WTC11 (cell line): ENCODE results near the gene P2RX1. TPM values are rescaled to one million over a fixed set of nuclear protein-coding genes. Genes with fewer than 3 reads are reported as not detected.

ENCODE experiments used
- ATAC-seq: fragments of 200-7000 bp; cut with Tn5 transposase; 2 replicates; pipeline ENCODE4 v1.10.0; 2021; ENCODE audit warnings: mild to moderate bottlenecking, moderate library complexity
- CTCF ChIA-PET: fragments of 300-600 bp; sonication (Branson Sonifier 250); formaldehyde crosslinking; loops from one replicate; lab custom pipeline; 2021; ENCODE audit warnings: antibody characterized with exemption; lab: Charles Lee
- POLR2A ChIA-PET: fragments of 350-600 bp; sonication (Branson Sonifier 250); formaldehyde crosslinking; loops from one replicate; lab custom pipeline; 2021; ENCODE audit warnings: antibody characterized with exemption; lab: Charles Lee
- DNase-seq: peaks from one replicate; pipeline ENCODE4 v3.0.0; 2021; ENCODE audit warnings: low spot score
- H3K27ac Mint-ChIP-seq: 2 replicates; pipeline ENCODE4 v1.8.0; 2021; ENCODE audit warnings: mixed read lengths
- H3K27me3 Mint-ChIP-seq: 2 replicates; pipeline ENCODE4 v1.8.0; 2021; ENCODE audit warnings: low read depth, mild to moderate bottlenecking, moderate library complexity, mixed read lengths
- H3K36me3 Mint-ChIP-seq: 2 replicates; pipeline ENCODE4 v1.8.0; 2021; ENCODE audit warnings: mixed read lengths
- H3K4me1 Mint-ChIP-seq: 2 replicates; pipeline ENCODE4 v1.8.0; 2022; ENCODE audit warnings: mixed read lengths
- H3K4me3 Mint-ChIP-seq: 2 replicates; pipeline ENCODE4 v1.8.0; 2021; ENCODE audit warnings: mild to moderate bottlenecking, moderate library complexity, mixed read lengths
- H3K9me3 Mint-ChIP-seq: 2 replicates; pipeline ENCODE4 v1.8.0; 2021; ENCODE audit warnings: mixed read lengths
- AR ChIP-seq: fragments of 250-450 bp; sonication (Bioruptor Pico); IDR thresholded peaks from 2 replicates; pipeline ENCODE4 v1.9.0; 2021; ENCODE audit warnings: mild to moderate bottlenecking
- ATF1 ChIP-seq: sonication (generic); formaldehyde crosslinking; IDR thresholded peaks from 2 replicates; pipeline ENCODE4 v1.8.1; 2023; ENCODE audit warnings: mild to moderate bottlenecking, moderate library complexity, missing genetic modification reagents
- FOXK1 ChIP-seq: sonication (generic); formaldehyde crosslinking; IDR thresholded peaks from 2 replicates; pipeline ENCODE4 v1.8.0; 2022; ENCODE audit warnings: mild to moderate bottlenecking, moderate library complexity, missing genetic modification reagents
- GTF2I ChIP-seq: fragments of 250-450 bp; sonication (Bioruptor Pico); conservative IDR thresholded peaks from 2 replicates; pipeline ENCODE4 v1.4.0; 2021; ENCODE audit warnings: mild to moderate bottlenecking
- HMGA2 ChIP-seq: fragments of 250-450 bp; sonication (Bioruptor Pico); IDR thresholded peaks from 2 replicates; pipeline ENCODE4 v1.4.0; 2021; ENCODE audit warnings: mild to moderate bottlenecking, moderate library complexity
- NFATC4 ChIP-seq: fragments of 250-450 bp; sonication (Bioruptor Pico); IDR thresholded peaks from 2 replicates; pipeline ENCODE4 v1.9.0; 2021; ENCODE audit warnings: mild to moderate bottlenecking
- NR1H2 ChIP-seq: sonication (generic); formaldehyde crosslinking; IDR thresholded peaks from 2 replicates; pipeline ENCODE4 v1.9.0; 2021; ENCODE audit warnings: mild to moderate bottlenecking, moderate library complexity, missing genetic modification reagents
- NR3C1 ChIP-seq: sonication (generic); formaldehyde crosslinking; conservative IDR thresholded peaks from 2 replicates; pipeline ENCODE4 v1.8.1; 2023; ENCODE audit warnings: low read depth, mild to moderate bottlenecking, missing genetic modification reagents
- RORB ChIP-seq: fragments of 250-450 bp; sonication (Bioruptor Pico); IDR thresholded peaks from 2 replicates; pipeline ENCODE4 v1.9.0; 2021; ENCODE audit warnings: mild to moderate bottlenecking
- SMAD3 ChIP-seq: sonication (generic); formaldehyde crosslinking; IDR thresholded peaks from 2 replicates; pipeline ENCODE4 v1.8.0; 2022; ENCODE audit warnings: missing genetic modification reagents, mild to moderate bottlenecking, borderline replicate concordance
- SMAD4 ChIP-seq: sonication (generic); formaldehyde crosslinking; IDR thresholded peaks from 2 replicates; pipeline ENCODE4 v1.8.0; 2022; ENCODE audit warnings: mild to moderate bottlenecking, missing genetic modification reagents
- USF1 ChIP-seq: sonication (generic); formaldehyde crosslinking; IDR thresholded peaks from 2 replicates; pipeline ENCODE4 v1.8.0; 2022; ENCODE audit warnings: mild to moderate bottlenecking, missing genetic modification reagents
- ZNF121 ChIP-seq: sonication (generic); formaldehyde crosslinking; IDR thresholded peaks from 2 replicates; pipeline ENCODE4 v1.8.0; 2023; ENCODE audit warnings: missing genetic modification reagents
- ZNF219 ChIP-seq: sonication (generic); formaldehyde crosslinking; IDR thresholded peaks from 2 replicates; pipeline ENCODE4 v1.8.0; 2023; ENCODE audit warnings: missing genetic modification reagents, mild to moderate bottlenecking, borderline replicate concordance
- total RNA-seq: library from RNA; stranded (reverse); gene quantifications from 3 replicates; pipeline ENCODE4 v1.2.3, GENCODE V29; 2021
- TF ChIP-seq, protein P1 (sequence below): sonication (generic); formaldehyde crosslinking; IDR thresholded peaks from 2 replicates; pipeline ENCODE4 v1.8.0; 2022; ENCODE audit warnings: missing genetic modification reagents

P2RX1 gene
- total RNA-seq, 1 experiment from 2014 or later, result 0.07 TPM

DNA sequence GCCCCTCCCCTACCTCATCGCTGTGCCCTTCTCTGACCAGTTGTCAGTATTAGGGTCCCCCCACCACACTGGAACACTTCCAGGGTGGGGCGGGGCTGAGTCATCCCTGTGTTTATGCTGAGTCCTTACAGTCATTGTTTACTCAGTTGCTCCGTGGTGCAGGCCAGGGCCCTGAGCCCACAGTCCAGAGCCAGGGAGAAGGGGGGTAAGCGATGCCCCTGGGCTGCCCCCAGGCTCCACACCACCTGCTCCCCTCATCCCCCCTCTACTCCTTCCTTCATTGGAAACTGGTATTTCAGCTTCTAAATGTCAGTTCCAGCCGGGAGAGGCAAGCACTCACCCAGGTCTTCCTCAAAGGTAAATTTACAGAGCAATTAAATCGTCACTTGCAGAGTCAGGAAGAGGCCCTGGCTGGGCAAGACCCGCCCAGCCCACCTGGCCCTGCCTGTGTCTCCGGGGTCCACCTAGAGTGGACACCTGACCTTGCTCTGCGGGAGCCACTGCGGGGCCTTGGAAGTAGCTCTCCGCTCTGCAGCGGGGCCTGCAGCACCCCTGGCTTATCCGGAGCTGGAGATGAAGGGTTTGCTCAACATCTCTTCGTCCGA is 43.1 kb upstream of the P2RX1 start (continued):
- TF ChIP-seq ZNF219 (CRISPR knock-in tag), result no peak

GRCh38 chr17:3957735-3958599 is 41.7 kb upstream of the P2RX1 start:
- ATAC-seq (no peak), DNase-seq (no peak)
- Mint-ChIP-seq H3K36me3 (no peaks in the 10 kb centered on the region), H3K4me1 (peaks cover 68% of the 10 kb centered on the region), H3K27ac (peak overlapping the region; percentile 68; the same call in 1 of the 2 replicates), H3K27me3 (peaks cover 7% of the 10 kb centered on the region), H3K4me3 (no peak overlapping the region), H3K9me3 (no peaks in the 10 kb centered on the region)
- CTCF ChIA-PET, result interaction anchor here (1.7 to 1.8 kb wide), 3 partner anchors 7 to 220 kb away, joined by 5 to 13 read pairs (median 6); no protein-coding TSS in a partner anchor
- TF ChIP-seq, protein P1, sequence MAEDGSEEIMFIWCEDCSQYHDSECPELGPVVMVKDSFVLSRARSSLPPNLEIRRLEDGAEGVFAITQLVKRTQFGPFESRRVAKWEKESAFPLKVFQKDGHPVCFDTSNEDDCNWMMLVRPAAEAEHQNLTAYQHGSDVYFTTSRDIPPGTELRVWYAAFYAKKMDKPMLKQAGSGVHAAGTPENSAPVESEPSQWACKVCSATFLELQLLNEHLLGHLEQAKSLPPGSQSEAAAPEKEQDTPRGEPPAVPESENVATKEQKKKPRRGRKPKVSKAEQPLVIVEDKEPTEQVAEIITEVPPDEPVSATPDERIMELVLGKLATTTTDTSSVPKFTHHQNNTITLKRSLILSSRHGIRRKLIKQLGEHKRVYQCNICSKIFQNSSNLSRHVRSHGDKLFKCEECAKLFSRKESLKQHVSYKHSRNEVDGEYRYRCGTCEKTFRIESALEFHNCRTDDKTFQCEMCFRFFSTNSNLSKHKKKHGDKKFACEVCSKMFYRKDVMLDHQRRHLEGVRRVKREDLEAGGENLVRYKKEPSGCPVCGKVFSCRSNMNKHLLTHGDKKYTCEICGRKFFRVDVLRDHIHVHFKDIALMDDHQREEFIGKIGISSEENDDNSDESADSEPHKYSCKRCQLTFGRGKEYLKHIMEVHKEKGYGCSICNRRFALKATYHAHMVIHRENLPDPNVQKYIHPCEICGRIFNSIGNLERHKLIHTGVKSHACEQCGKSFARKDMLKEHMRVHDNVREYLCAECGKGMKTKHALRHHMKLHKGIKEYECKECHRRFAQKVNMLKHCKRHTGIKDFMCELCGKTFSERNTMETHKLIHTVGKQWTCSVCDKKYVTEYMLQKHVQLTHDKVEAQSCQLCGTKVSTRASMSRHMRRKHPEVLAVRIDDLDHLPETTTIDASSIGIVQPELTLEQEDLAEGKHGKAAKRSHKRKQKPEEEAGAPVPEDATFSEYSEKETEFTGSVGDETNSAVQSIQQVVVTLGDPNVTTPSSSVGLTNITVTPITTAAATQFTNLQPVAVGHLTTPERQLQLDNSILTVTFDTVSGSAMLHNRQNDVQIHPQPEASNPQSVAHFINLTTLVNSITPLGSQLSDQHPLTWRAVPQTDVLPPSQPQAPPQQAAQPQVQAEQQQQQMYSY (CRISPR knock-in tag), result no peak
- TF ChIP-seq HMGA2 (CRISPR knock-in tag), result no peak
- TF ChIP-seq NR1H2 (CRISPR knock-in tag), result no peak
- no peak for TF ChIP-seq ZNF121 (CRISPR knock-in tag)
- TF ChIP-seq FOXK1 (CRISPR knock-in tag), result no peak
- no peak for TF ChIP-seq USF1
- TF ChIP-seq ATF1, result no peak
- no peak for TF ChIP-seq ZNF219 (CRISPR knock-in tag)
- no peak for TF ChIP-seq NFATC4 (CRISPR knock-in tag)
- no peak for TF ChIP-seq AR (CRISPR knock-in tag)
- no peak for TF ChIP-seq NR3C1 (CRISPR knock-in tag)
- no peak for TF ChIP-seq RORB (CRISPR knock-in tag)
- TF ChIP-seq SMAD4 (CRISPR knock-in tag), result no peak
- POLR2A ChIA-PET, result interaction anchor here (1.8 kb wide), 1 partner anchor 8 kb away, joined by 5 read pairs; no protein-coding TSS in a partner anchor

GRCh38 chr17:3956983-3957382 is 40.7 kb upstream of the P2RX1 start:
- ATAC-seq (no peak; the same call in 1 of the 2 replicates), DNase-seq (no peak)
- peak; percentile 81 for TF ChIP-seq GTF2I
- TF ChIP-seq SMAD3 (CRISPR knock-in tag), result no peak
- Mint-ChIP-seq H3K4me3 (0 out of 2 replicates have a peak overlapping the region, but pooled peaks have one; percentile 29), H3K4me1 (peaks cover 58% of the 10 kb centered on the region), H3K9me3 (no peaks in the 10 kb centered on the region), H3K27ac (peak overlapping the region; percentile 84), H3K27me3 (no peaks in the 10 kb centered on the region), H3K36me3 (no peaks in the 10 kb centered on the region)
- POLR2A ChIA-PET, result interaction anchor here (1.3 to 1.8 kb wide), 2 partner anchors 9 to 17 kb away, joined by 4 to 5 read pairs; no protein-coding TSS in a partner anchor
- CTCF ChIA-PET, result interaction anchor here (0.7 to 1.9 kb wide), 10 partner anchors 8 to 219 kb away, joined by 3 to 13 read pairs (median 5); no protein-coding TSS in a partner anchor
